Activated CD8-positive, alpha-beta T cell treated with anti-CD3 and anti-CD28 coated beads, Interleukin-2, amount 10 ng/mL, durations not matched to agents 7 days and 5 days (primary cell): ENCODE measurements around the gene ELF4. TPM values are rescaled to one million over a fixed set of nuclear protein-coding genes. Genes with fewer than 3 reads are reported as not detected.

Experiments used
- ATAC-seq: fragments of 150-1000 bp; cut with Tn5 transposase; one replicate; pipeline ENCODE4 v1.10.0; 2021; ENCODE audit warnings: moderate library complexity
- CTCF ChIA-PET: fragments of 350-600 bp; sonication (Branson Sonifier 250); formaldehyde crosslinking; loops from one replicate; lab custom pipeline; 2021; ENCODE audit warnings: antibody characterized with exemption; lab: Charles Lee
- POLR2A ChIA-PET: fragments of 350-600 bp; sonication (Branson Sonifier 250); formaldehyde crosslinking; loops from one replicate; lab custom pipeline; 2021; ENCODE audit warnings: antibody characterized with exemption; lab: Charles Lee
- DNase-seq: peaks from one replicate; pipeline ENCODE4 v3.0.0-alpha.2; 2020
- H3K27ac Mint-ChIP-seq: one replicate; pipeline ENCODE4 v1.8.0; 2021; ENCODE audit warnings: mild to moderate bottlenecking, mixed read lengths
- H3K27me3 Mint-ChIP-seq: one replicate; pipeline ENCODE4 v1.8.0; 2021; ENCODE audit warnings: low read depth, mixed read lengths
- H3K36me3 Mint-ChIP-seq: one replicate; pipeline ENCODE4 v1.8.0; 2021; ENCODE audit warnings: low read depth, mixed read lengths
- H3K4me1 Mint-ChIP-seq: one replicate; pipeline ENCODE4 v1.8.0; 2021; ENCODE audit warnings: low read depth, mixed read lengths
- H3K4me3 Mint-ChIP-seq: one replicate; pipeline ENCODE4 v1.8.0; 2021; ENCODE audit warnings: mild to moderate bottlenecking, mixed read lengths
- H3K9me3 Mint-ChIP-seq: one replicate; pipeline ENCODE4 v1.8.0; 2022; ENCODE audit warnings: mixed read lengths; ENCODE audit not compliant: insufficient read depth
- total RNA-seq, 2 experiments: library from RNA; stranded (reverse); gene quantifications; one replicate each; pipeline ENCODE4 v1.2.3, GENCODE V29; 2021

The ELF4 gene
- total RNA-seq, 2 experiments from 2014 or later = 38.2 to 39.0 TPM

DNA sequence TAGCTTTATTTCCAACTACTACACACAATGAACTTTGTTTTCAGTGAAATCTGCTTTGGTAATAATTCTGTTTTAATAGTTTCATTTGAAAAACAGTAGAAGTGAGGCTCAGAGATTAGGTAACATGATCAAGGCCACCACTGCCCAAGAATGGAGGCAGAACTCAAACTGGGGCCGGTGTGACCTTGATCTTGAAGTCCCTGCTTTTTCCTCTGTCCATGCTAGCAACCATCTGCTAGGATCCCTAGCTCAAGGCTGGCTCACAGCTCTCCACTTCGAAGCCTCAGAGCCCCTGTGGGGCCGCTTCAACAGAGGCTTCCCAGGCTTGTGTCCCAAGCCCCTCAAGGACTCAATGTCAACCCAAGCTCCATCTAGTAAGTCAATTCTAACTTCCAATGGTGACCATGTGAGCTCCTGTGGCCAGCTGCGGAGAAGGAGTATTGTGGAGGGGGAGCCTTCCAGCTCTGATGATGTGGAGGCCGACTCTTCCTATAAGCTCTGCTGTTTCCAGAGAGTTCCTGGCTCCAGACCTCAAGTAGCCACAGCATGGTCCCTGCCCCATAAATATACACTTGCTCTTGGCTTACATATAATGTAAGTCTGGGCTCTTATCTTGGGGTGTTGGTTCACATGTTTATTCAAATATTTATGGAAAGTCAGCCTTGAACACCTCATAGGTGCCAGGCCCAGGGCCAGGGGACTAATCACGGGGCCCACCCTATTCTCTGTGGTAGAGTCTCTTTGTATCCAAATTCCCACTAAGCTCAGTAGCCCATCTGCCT lies 14.9 kb downstream of the ELF4 start:
- no peak overlapping the region for H3K27ac Mint-ChIP-seq
- H3K4me3 Mint-ChIP-seq = no peak overlapping the region
- H3K9me3 Mint-ChIP-seq = no peaks in the 10 kb centered on the region
- ChIA-PET POLR2A (interaction anchor here (0.8 kb wide), 1 partner anchor 14 kb away, joined by 3 read pairs; no protein-coding TSS in a partner anchor), CTCF (interaction anchor here (1.2 to 2.9 kb wide), 4 partner anchors 13 to 16 kb away, joined by 3 to 11 read pairs (median 4); no protein-coding TSS in a partner anchor)
- H3K4me1 Mint-ChIP-seq = peaks cover 70% of the 10 kb centered on the region
- ATAC-seq (no peak), DNase-seq (no peak)
- H3K36me3 Mint-ChIP-seq = peaks cover 15% of the 10 kb centered on the region
- no peaks in the 10 kb centered on the region for H3K27me3 Mint-ChIP-seq

DNA sequence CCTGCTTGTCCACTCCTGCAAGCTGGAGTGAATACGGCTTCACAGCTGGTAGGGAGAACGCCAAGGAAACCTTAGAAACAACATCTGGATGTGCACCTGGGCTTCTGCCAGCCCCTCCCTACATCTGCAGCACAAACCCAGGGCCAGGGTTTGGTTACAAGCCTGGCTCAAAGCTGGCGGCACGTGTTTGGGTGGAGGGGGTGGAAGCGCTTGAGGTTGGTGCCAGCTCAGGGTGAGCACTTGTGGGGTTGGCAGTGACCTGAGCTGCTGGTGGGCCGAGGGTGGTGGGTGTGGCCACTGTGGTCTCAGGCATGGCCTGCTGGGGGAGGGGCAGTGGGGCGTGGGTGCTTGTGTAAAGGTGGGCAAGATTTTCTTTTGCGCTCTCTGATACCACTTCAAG lies 15.6 kb downstream of the ELF4 start:
- CTCF ChIA-PET = interaction anchor here (1.3 to 2.9 kb wide), 3 partner anchors 13 to 15 kb away, joined by 3 to 11 read pairs (median 4); no protein-coding TSS in a partner anchor
- Mint-ChIP-seq H3K9me3 (no peaks in the 10 kb centered on the region), H3K4me1 (peaks cover 67% of the 10 kb centered on the region), H3K36me3 (peaks cover 16% of the 10 kb centered on the region), H3K27me3 (no peaks in the 10 kb centered on the region), H3K27ac (no peak overlapping the region), H3K4me3 (no peak overlapping the region)
- POLR2A ChIA-PET = interaction anchor here (0.6 to 0.8 kb wide), 2 partner anchors 14 to 27 kb away, joined by 3 read pairs; no protein-coding TSS in a partner anchor
- DNase-seq (no peak), ATAC-seq (no peak)

DNA sequence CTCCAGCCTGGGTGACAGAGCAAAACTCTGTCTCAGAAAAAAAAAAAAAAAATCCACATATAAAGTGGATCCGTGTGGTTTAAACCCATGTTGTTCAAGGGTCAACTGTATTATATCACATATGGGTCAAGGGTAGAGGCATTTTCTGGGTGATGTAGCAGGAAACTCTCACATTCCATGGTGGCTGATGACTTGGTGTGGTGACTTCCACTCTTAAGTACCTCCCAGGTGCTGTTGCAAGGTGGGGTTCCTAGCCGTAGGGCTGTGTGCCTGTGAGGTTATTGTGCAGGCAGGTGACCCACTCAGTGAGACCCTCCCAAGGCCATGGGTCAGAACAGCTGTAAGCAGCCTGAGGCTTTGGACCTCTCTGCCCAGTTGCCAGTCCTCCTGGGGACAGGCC lies 17.0 kb downstream of the ELF4 start:
- CTCF ChIA-PET = no interaction called here

DNA sequence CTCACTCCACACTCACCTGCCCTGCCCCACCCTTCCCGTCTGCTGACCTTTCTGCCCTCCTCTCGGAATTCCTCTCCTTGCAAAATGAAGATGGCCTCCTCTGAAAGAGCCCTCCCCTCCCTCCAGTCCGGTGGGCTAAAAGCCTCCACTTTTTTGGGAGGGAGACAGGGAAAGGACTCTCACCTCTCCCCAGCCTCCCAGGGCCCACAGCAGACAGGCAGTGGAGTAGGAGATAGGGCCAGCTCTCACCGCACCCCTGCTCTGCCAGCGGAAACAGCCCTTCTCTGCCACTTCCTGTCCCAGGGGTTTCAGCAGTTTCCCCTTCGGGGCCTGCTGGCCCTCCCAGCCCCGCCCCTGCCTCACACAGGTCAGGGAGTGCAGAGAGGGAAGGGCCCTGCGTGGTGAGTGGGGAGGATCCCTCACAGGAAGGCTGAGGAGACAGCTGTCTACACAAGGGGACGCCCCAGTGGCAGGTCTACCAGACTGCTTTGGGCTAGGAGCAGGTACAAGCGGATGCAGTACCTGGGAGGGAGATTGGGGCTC lies 18.2 kb downstream of the ELF4 start:
- Mint-ChIP-seq H3K27me3 (no peaks in the 10 kb centered on the region), H3K36me3 (peaks cover 26% of the 10 kb centered on the region), H3K27ac (peak overlapping the region; percentile 98), H3K9me3 (no peaks in the 10 kb centered on the region), H3K4me1 (peaks cover 68% of the 10 kb centered on the region), H3K4me3 (peak overlapping the region; percentile 87)
- CTCF ChIA-PET = interaction anchor here (1.2 to 1.7 kb wide), 4 partner anchors 13 to 100 kb away, joined by 4 to 5 read pairs (median 5); no protein-coding TSS in a partner anchor
- POLR2A ChIA-PET = interaction anchor here (0.8 to 1.5 kb wide), 4 partner anchors 8 to 17 kb away, joined by 3 to 4 read pairs (median 4); no protein-coding TSS in a partner anchor
- DNase-seq (peak; percentile 95), ATAC-seq (peak; percentile 98)

More for the DNA sequence above, 17.0 kb downstream of the ELF4 start:
- Mint-ChIP-seq H3K27me3 (no peaks in the 10 kb centered on the region), H3K9me3 (no peaks in the 10 kb centered on the region), H3K27ac (peak overlapping the region; percentile 15), H3K4me1 (peaks cover 65% of the 10 kb centered on the region), H3K36me3 (peaks cover 20% of the 10 kb centered on the region), H3K4me3 (no peak overlapping the region)
- ATAC-seq (no peak), DNase-seq (no peak)
- POLR2A ChIA-PET = interaction anchor here (1.5 kb wide), 1 partner anchor 11 kb away, joined by 4 read pairs; no protein-coding TSS in a partner anchor

DNA sequence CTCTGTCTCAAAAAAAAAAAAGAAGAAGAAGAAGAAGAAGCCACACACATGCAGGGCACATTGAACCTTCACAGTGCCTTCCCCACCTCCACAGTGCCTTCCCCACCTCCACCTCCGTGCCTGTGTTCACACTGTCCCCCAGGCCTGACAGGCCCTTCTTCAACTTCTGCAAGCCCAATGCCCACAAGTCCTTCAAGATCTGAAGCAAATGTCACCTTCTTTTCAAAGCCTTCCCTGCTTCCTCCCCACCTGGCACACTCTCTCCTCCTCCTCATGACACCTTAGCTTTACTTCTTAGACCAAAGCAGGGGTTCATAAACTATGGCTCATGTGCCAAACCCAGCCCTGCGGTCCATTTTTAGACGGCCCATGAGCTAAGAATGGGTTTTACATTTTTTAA lies 19.9 kb downstream of the ELF4 start:
- Mint-ChIP-seq H3K4me3 (peak overlapping the region; percentile 63), H3K36me3 (peaks cover 33% of the 10 kb centered on the region), H3K9me3 (no peaks in the 10 kb centered on the region), H3K4me1 (peaks cover 72% of the 10 kb centered on the region), H3K27me3 (no peaks in the 10 kb centered on the region), H3K27ac (peak overlapping the region; percentile 78)
- POLR2A ChIA-PET = no interaction called here
- CTCF ChIA-PET = interaction anchor here (1.6 kb wide), 1 partner anchor 11 kb away, joined by 3 read pairs; no protein-coding TSS in a partner anchor
- no peak for DNase-seq
- ATAC-seq = no peak

DNA sequence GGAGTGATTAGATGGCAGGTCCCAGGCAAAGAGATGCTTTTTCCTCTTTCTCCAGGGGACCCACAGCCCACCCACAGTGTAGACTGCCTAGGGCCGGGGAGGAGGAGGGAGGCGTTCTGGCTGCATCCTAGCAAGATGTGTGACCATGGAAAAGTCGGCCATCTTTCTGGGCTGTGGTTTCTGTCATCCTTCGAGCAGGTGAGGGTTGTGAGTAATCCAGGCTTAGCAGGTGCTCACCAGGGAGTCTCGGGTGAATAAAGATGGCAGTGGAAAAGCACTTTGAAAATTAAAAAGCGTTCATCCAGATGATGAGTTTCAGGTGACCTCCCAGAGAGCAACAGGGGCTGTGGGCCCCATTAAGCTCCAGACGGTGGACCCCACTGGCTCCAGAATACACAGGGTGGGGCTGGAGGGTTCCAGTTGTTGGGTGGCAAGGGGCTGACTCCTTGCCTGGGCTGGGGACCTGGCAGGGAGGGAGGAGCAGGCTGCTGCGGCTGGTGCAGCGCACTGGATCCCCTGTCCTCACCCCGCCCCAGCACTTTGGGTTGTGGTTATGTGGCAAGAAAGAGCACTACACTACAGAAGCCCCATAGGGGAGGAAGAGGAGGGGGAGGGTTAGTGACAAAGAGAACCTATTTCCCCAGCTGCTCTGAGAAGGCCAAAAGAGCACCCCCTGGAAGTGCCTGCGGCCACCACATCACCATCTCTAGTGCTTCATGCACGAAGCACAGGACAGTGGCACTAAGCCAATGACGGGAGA lies 23.7 kb downstream of the ELF4 start:
- Mint-ChIP-seq H3K9me3 (no peaks in the 10 kb centered on the region), H3K27me3 (no peaks in the 10 kb centered on the region), H3K4me1 (peaks cover 76% of the 10 kb centered on the region), H3K27ac (peak overlapping the region; percentile 92), H3K4me3 (peak overlapping the region; percentile 79), H3K36me3 (peaks cover 36% of the 10 kb centered on the region)
- ChIA-PET POLR2A (interaction anchor here (0.6 to 1.6 kb wide), 6 partner anchors 33 to 289 kb away, joined by 3 to 6 read pairs (median 6); partner anchors contain the start of gene RAB33A), CTCF (interaction anchor here (0.7 to 2.4 kb wide), 7 partner anchors 26 to 244 kb away, joined by 3 to 8 read pairs (median 4); no protein-coding TSS in a partner anchor)
- peak; percentile 59 for ATAC-seq
- DNase-seq = peak; percentile 86

DNA sequence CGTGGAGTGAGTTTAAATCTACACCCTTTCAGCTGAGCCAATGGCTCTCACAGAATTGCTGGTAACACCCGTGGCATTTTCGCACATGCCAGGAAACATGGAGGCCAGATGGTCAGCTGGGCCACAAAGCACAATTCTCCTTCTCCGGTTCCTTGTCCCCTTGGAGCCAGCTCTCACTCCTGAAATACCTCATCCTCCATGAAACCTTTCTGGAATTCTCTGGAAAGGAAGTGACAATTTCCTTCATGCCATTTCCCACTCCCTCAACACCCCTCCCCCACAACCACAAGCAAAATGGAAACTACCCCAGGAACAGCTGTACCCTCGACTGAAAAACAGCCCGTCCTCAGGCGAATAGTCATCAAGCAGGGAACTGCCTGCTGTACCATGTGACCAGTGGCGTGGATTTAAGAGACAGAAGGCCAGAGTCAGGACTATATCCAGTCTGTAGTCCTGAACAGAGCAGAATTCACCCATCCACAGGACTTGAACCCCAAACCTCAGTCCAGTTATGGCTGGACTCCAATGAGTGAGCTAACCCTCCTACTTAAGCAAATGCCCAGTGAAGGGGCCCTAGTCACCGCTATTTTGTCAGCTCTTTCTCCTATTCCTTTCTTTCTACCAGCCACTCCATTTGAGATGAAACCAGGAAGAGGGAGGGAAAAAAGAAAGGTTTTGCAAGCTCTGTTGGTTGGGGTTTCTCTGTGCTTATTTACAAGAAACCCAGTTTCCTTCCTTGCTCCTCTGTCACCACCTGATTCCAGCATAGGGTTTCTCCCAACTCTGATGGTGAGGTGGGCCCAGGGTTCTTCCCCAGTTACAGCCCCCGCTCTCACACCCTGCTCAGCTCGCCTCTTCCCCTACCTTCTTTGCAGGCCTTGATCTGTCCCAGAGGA lies 24.5 kb downstream of the ELF4 start:
- Mint-ChIP-seq H3K27ac (peak overlapping the region; percentile 92), H3K9me3 (no peaks in the 10 kb centered on the region), H3K36me3 (peaks cover 39% of the 10 kb centered on the region), H3K27me3 (no peaks in the 10 kb centered on the region), H3K4me1 (peaks cover 81% of the 10 kb centered on the region), H3K4me3 (peak overlapping the region; percentile 79)
- peak; percentile 25 for DNase-seq
- ChIA-PET CTCF (interaction anchor here (0.7 to 2.5 kb wide), 7 partner anchors 23 to 106 kb away, joined by 3 to 9 read pairs (median 5); no protein-coding TSS in a partner anchor), POLR2A (interaction anchor here (1.1 to 1.6 kb wide), 4 partner anchors 34 to 86 kb away, joined by 4 to 6 read pairs (median 6); partner anchors contain the start of gene RAB33A)
- no peak for ATAC-seq

DNA sequence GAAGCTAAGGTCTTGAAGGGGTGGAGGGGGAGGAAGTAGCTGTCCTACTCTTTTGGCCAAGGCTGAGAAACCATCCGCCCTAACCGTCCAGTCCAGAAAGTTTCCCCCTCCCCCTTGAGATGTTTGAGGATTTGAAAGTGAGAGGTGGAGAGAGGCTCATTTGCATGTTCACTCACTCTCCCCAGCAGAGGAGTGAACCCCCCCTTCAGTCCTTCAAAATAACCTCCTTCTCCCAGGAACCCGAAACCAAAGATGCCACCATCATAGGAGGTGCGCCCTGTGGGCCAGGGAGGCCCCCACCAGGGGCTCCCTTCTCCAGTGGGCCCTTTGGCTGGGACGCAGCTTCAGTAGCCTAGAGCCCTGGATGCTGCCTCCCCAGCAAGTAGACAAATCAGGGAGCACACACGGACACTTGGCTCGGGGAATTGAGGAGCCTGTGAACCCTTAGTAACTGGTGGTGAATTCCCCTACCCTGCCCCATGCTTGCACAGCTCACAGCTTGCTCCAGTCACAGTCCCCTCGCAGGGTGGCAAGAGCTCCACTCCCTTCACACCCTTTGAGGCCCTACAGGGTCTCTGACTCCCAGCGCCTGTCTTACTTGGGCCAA lies 25.6 kb downstream of the ELF4 start:
- peaks cover 42% of the 10 kb centered on the region for H3K36me3 Mint-ChIP-seq
- POLR2A ChIA-PET = interaction anchor here (0.5 to 0.8 kb wide), 3 partner anchors 7 to 96 kb away, joined by 3 to 6 read pairs (median 6); no protein-coding TSS in a partner anchor
- H3K4me1 Mint-ChIP-seq = peaks cover 81% of the 10 kb centered on the region
- no peaks in the 10 kb centered on the region for H3K9me3 Mint-ChIP-seq
- ATAC-seq = no peak
- CTCF ChIA-PET = interaction anchor here (0.7 to 2.5 kb wide), 7 partner anchors 24 to 107 kb away, joined by 3 to 9 read pairs (median 5); no protein-coding TSS in a partner anchor
- peak; percentile 41 for DNase-seq
- H3K27ac Mint-ChIP-seq = peak overlapping the region; percentile 92
- no peaks in the 10 kb centered on the region for H3K27me3 Mint-ChIP-seq
- peak overlapping the region; percentile 79 for H3K4me3 Mint-ChIP-seq

DNA sequence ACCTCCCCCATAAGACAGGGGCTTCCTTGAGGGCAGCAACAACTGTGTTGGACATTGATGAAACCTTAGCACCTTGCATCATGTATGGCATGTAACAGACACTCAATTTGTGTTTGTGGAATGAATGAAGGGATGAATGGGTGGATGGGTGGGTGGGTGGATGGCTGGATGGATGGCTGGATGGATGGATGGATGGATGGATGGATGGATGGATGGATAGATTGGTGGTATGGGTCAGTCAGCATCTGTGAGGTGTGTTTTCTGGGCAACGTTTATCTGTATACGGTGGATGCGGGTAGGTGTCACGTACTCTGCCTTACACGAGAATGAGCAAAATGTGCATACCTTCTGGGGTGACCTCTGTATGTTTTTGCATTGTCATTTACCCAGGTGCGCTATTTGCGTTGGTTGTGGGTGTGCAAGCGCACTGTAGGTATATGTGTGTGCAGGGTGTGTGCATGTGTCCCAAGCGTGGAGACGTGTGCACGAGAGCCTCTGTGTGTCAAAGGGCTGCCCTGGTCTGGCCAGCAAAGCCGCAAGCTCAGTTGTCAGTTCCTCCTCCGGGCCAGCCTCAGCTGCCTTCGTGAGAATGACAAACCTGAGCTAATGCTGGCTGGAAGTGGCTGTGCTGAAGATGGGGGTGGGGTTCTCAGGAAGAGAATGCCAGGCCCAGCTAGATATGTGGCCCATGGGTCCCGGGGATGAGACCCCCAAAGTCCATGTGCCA lies 26.5 kb downstream of the ELF4 start:
- ChIA-PET POLR2A (interaction anchor here (0.5 kb wide), 1 partner anchor 8 kb away, joined by 3 read pairs; no protein-coding TSS in a partner anchor), CTCF (interaction anchor here (0.9 to 2.5 kb wide), 7 partner anchors 23 to 108 kb away, joined by 3 to 9 read pairs (median 5); no protein-coding TSS in a partner anchor)
- H3K27ac Mint-ChIP-seq = peak overlapping the region; percentile 92
- H3K27me3 Mint-ChIP-seq = no peaks in the 10 kb centered on the region
- DNase-seq (peak; percentile 31), ATAC-seq (no peak)
- peak overlapping the region; percentile 79 for H3K4me3 Mint-ChIP-seq
- H3K9me3 Mint-ChIP-seq = no peaks in the 10 kb centered on the region
- peaks cover 44% of the 10 kb centered on the region for H3K36me3 Mint-ChIP-seq
- peaks cover 79% of the 10 kb centered on the region for H3K4me1 Mint-ChIP-seq
